Endodermal cell (in vitro differentiated cells): ENCODE data around the gene ARHGEF37. TPM values are rescaled to one million over a fixed set of nuclear protein-coding genes. Genes with fewer than 3 reads are reported as not detected.

Source experiments
- DNase-seq: peaks from one replicate; pipeline ENCODE4 v3.0.0-alpha.2; 2017
- H3K27ac ChIP-seq: 2 replicates; pipeline ENCODE4 v1.5.1; 2013; ENCODE audit warnings: mild to moderate bottlenecking, low read depth, low read length, moderate library complexity
- H3K27me3 ChIP-seq: 2 replicates; pipeline ENCODE4 v1.6.1; 2013; ENCODE audit warnings: mild to moderate bottlenecking, low read length, moderate library complexity; ENCODE audit not compliant: insufficient read depth, control insufficient read depth, poor library complexity, severe bottlenecking
- H3K36me3 ChIP-seq: 2 replicates; pipeline ENCODE4 v1.7.0; 2013; ENCODE audit warnings: mild to moderate bottlenecking, low read length, moderate library complexity; ENCODE audit not compliant: control insufficient read depth, insufficient read depth
- H3K4me1 ChIP-seq: one replicate; pipeline ENCODE4 v1.7.0; 2013; ENCODE audit warnings: low read length; ENCODE audit not compliant: control insufficient read depth, insufficient read depth
- H3K4me3 ChIP-seq: 2 replicates; pipeline ENCODE4 v1.5.1; 2013; ENCODE audit warnings: mild to moderate bottlenecking, low read length, moderate library complexity
- H3K9ac ChIP-seq: 2 replicates; pipeline ENCODE4 v1.6.1; 2013; ENCODE audit warnings: mild to moderate bottlenecking, low read length, moderate library complexity; ENCODE audit not compliant: poor library complexity, severe bottlenecking; ENCODE audit errors: extremely low read depth
- H3K9me3 ChIP-seq: 2 replicates; pipeline ENCODE4 v1.6.1; 2013; ENCODE audit warnings: mild to moderate bottlenecking, low read length, moderate library complexity; ENCODE audit not compliant: control insufficient read depth
- H3K27ac Mint-ChIP-seq: 2 replicates; pipeline ENCODE4 v1.8.0; 2020; ENCODE audit warnings: mixed read lengths
- H3K27me3 Mint-ChIP-seq: 2 replicates; pipeline ENCODE4 v1.8.0; 2021; ENCODE audit warnings: mild to moderate bottlenecking, mixed read lengths; ENCODE audit not compliant: insufficient read depth
- H3K36me3 Mint-ChIP-seq: 2 replicates; pipeline ENCODE4 v1.8.0; 2020; ENCODE audit warnings: low read depth, mixed read lengths
- H3K4me1 Mint-ChIP-seq: 2 replicates; pipeline ENCODE4 v1.8.0; 2020; ENCODE audit warnings: mixed read lengths
- H3K4me3 Mint-ChIP-seq: 2 replicates; pipeline ENCODE4 v1.8.0; 2020; ENCODE audit warnings: mild to moderate bottlenecking, moderate library complexity, mixed read lengths
- H3K9me3 Mint-ChIP-seq: 2 replicates; pipeline ENCODE4 v1.8.0; 2020; ENCODE audit warnings: mild to moderate bottlenecking, mixed read lengths
- CTCF ChIP-seq: fragments of 200-600 bp; sonication (generic); conservative IDR thresholded peaks from 2 replicates; pipeline ENCODE4 v1.5.0; 2021; ENCODE audit warnings: antibody characterized with exemption, mild to moderate bottlenecking
- WGBS, 2 experiments: methylation state at CpG; one replicate each; pipeline versions ENCODE4 v1.1.5 to v1.1.7; 2013; ENCODE audit warnings: missing lambda C conversion rate in 2 of 2, mixed read lengths in 1 of 2; ENCODE audit not compliant: insufficient coverage in 1 of 2, insufficient read length in 1 of 2; 5-methylcytosine and 5-hydroxymethylcytosine counted together
- total RNA-seq, 2 donors: library from RNA; stranded (reverse); fragmentation: NEBNext Ultra II Directional in 1 of 2; extraction: Animal tissue kit (Norgen Biotek cat#: 25700) in 1 of 2; gene quantifications; 2 replicates in 1 of 2; 3 replicates in 1 of 2; pipeline ENCODE4 v1.2.1, GENCODE V29; 2021

ARHGEF37 gene
- total RNA-seq, 2 donors from 2014 or later, result 0.57 to 0.93 TPM

GRCh38 chr5:149585910-149586309, 4.6 kb downstream of the ARHGEF37 start:
- Histone ChIP-seq H3K4me1 (no peaks in the 10 kb centered on the region), H3K27me3 (peaks cover 16% of the 10 kb centered on the region), H3K9me3 (no peaks in the 10 kb centered on the region), H3K36me3 (no peaks in the 10 kb centered on the region), H3K4me3 (no peak overlapping the region), H3K9ac (no peak overlapping the region), H3K27ac (no peak overlapping the region)
- DNase-seq, result no peak
- H3K27ac Mint-ChIP-seq, result no peak overlapping the region
- no peak overlapping the region for H3K4me3 Mint-ChIP-seq
- no peaks in the 10 kb centered on the region for H3K36me3 Mint-ChIP-seq
- no peaks in the 10 kb centered on the region for H3K9me3 Mint-ChIP-seq
- peaks cover 10% of the 10 kb centered on the region for H3K27me3 Mint-ChIP-seq
- no peak for TF ChIP-seq CTCF
- peaks cover 2% of the 10 kb centered on the region for H3K4me1 Mint-ChIP-seq

- 74 to 80% methylated on average over 1 of the region's 1 CpG for WGBS, 2 experiments
- no peak for DNase-seq
These were observed 5.5 kb downstream of the ARHGEF37 start for GRCh38 chr5:149586708-149587318.

GRCh38 chr5:149588936-149589335, 7.6 kb downstream of the ARHGEF37 start:
- H3K9me3 Mint-ChIP-seq, result no peaks in the 10 kb centered on the region

More at GRCh38 chr5:149586708-149587318, 5.5 kb downstream of the ARHGEF37 start:
- no peaks in the 10 kb centered on the region for H3K36me3 Mint-ChIP-seq
- H3K4me1 Mint-ChIP-seq, result peaks cover 2% of the 10 kb centered on the region
- Histone ChIP-seq H3K4me3 (no peak overlapping the region), H3K9ac (no peak overlapping the region), H3K9me3 (no peaks in the 10 kb centered on the region), H3K27me3 (peaks cover 7% of the 10 kb centered on the region), H3K27ac (no peak overlapping the region), H3K4me1 (no peaks in the 10 kb centered on the region), H3K36me3 (no peaks in the 10 kb centered on the region)
- TF ChIP-seq CTCF, result no peak
- H3K27me3 Mint-ChIP-seq, result peaks cover 5% of the 10 kb centered on the region
- H3K4me3 Mint-ChIP-seq, result no peak overlapping the region
- H3K27ac Mint-ChIP-seq, result no peak overlapping the region
- no peaks in the 10 kb centered on the region for H3K9me3 Mint-ChIP-seq

More at GRCh38 chr5:149588936-149589335, 7.6 kb downstream of the ARHGEF37 start:
- H3K4me3 Mint-ChIP-seq, result no peak overlapping the region
- H3K36me3 ChIP-seq, result no peaks in the 10 kb centered on the region
- no peaks in the 10 kb centered on the region for H3K4me1 Mint-ChIP-seq
- H3K4me1 ChIP-seq, result no peaks in the 10 kb centered on the region
- H3K27me3 ChIP-seq, result no peaks in the 10 kb centered on the region
- no peak overlapping the region for H3K4me3 ChIP-seq
- no peak for DNase-seq
- no peaks in the 10 kb centered on the region for H3K9me3 ChIP-seq
- WGBS, 2 experiments, result 95% methylated on average over 1 of the region's 1 CpG; no CpG with 5 or more reads in 1 of the 2 experiments
- H3K36me3 Mint-ChIP-seq, result no peaks in the 10 kb centered on the region
- TF ChIP-seq CTCF, result no peak
- no peak overlapping the region for H3K9ac ChIP-seq
- H3K27me3 Mint-ChIP-seq, result no peaks in the 10 kb centered on the region
- no peak overlapping the region for H3K27ac ChIP-seq
- no peak overlapping the region for H3K27ac Mint-ChIP-seq
